SK-N-SH (cell line): ENCODE measurements around the gene NTM. TPM values are rescaled to one million over a fixed set of nuclear protein-coding genes. Genes with fewer than 3 reads are reported as not detected.

Experiments
- CTCF ChIA-PET: fragments of 300-600, 350-600 bp; formaldehyde crosslinking; extraction: SDS; loops from one replicate; lab custom pipeline; 2021; lab: Yijun Ruan, JAX
- POLR2A ChIA-PET: fragments of 350-600 bp; sonication (Branson Sonifier 250); formaldehyde crosslinking; extraction: SDS; loops from one replicate; lab custom pipeline; 2020; ENCODE audit warnings: antibody characterized with exemption, inconsistent platforms; lab: Yijun Ruan, JAX
- DNase-seq: peaks from one replicate; pipeline ENCODE4 v3.0.0; 2012
- H2AFZ ChIP-seq: fragments of 200-600 bp; sonication (generic); 2 replicates; pipeline ENCODE4 v1.8.1; 2016; ENCODE audit warnings: antibody characterized with exemption, mild to moderate bottlenecking, low read depth
- H3F3A ChIP-seq: fragments of 200-600 bp; sonication (generic); replicated peaks from 2 replicates; pipeline ENCODE3; 2016; ENCODE audit warnings: antibody characterized with exemption, mild to moderate bottlenecking; ENCODE audit not compliant: insufficient read depth
- H3K27ac ChIP-seq, 2 experiments: fragments of 200-500 bp in 1 of 2; fragments of 200-600 bp in 1 of 2; sonication (Bioruptor generic) in 1 of 2; sonication (generic), shearing (Covaris generic) in 1 of 2; 2 replicates each; pipeline versions ENCODE4 v1.5.1 to v1.6.1; 2014 to 2016; ENCODE audit warnings: low read depth in 2 of 2, inconsistent platforms in 1 of 2, low read length in 1 of 2, mild to moderate bottlenecking in 1 of 2, mixed read lengths in 1 of 2
- H3K27me3 ChIP-seq: fragments of 200-600 bp; sonication (generic), shearing (Covaris generic); 2 replicates; pipeline ENCODE4 v1.6.1; 2016; ENCODE audit warnings: mixed run types; ENCODE audit not compliant: insufficient read depth
- H3K36me3 ChIP-seq, 2 experiments: fragments of 200-500 bp in 1 of 2; fragments of 200-600 bp in 1 of 2; sonication (Bioruptor generic) in 1 of 2; sonication (generic) in 1 of 2; replicated peaks in 1 of 2; 2 replicates each; pipeline versions ENCODE3 to v1.5.1; 2014 to 2016; ENCODE audit warnings: low read length in 1 of 2, mild to moderate bottlenecking in 1 of 2; ENCODE audit not compliant: insufficient read depth in 2 of 2, control insufficient read depth in 1 of 2
- H3K4me1 ChIP-seq, 2 experiments: fragments of 200-500 bp in 1 of 2; fragments of 200-600 bp in 1 of 2; sonication (Bioruptor generic) in 1 of 2; sonication (generic), shearing (Covaris generic) in 1 of 2; 2 replicates each; pipeline versions ENCODE4 v1.5.1 to v1.6.1; 2014 to 2016; ENCODE audit warnings: low read depth in 1 of 2, low read length in 1 of 2, mixed run types in 1 of 2; ENCODE audit not compliant: insufficient read depth in 2 of 2, control insufficient read depth in 1 of 2
- H3K4me2 ChIP-seq: fragments of 200-600 bp; sonication (generic), shearing (Covaris generic); 2 replicates; pipeline ENCODE4 v1.6.1; 2017; ENCODE audit warnings: mixed run types
- H3K4me3 ChIP-seq, 2 experiments: fragments of 200-500 bp in 1 of 2; fragments of 200-600 bp in 1 of 2; sonication (Bioruptor generic) in 1 of 2; sonication (generic), shearing (Covaris generic) in 1 of 2; 2 replicates each; pipeline versions ENCODE4 v1.5.1 to v1.8.1; 2014 to 2016; ENCODE audit warnings: low read depth in 2 of 2, inconsistent platforms in 1 of 2, low read length in 1 of 2, mild to moderate bottlenecking in 1 of 2, mixed read lengths in 1 of 2, moderate library complexity in 1 of 2
- H3K79me2 ChIP-seq: fragments of 200-600 bp; sonication (generic); 2 replicates; pipeline ENCODE4 v1.8.1; 2017; ENCODE audit warnings: mild to moderate bottlenecking; ENCODE audit not compliant: insufficient read depth
- H3K9ac ChIP-seq: fragments of 200-600 bp; sonication (generic); 2 replicates; pipeline ENCODE4 v1.6.1; 2017; ENCODE audit warnings: mixed run types
- H3K9me2 ChIP-seq: fragments of 200-600 bp; sonication (generic); 2 replicates; pipeline ENCODE4 v1.6.1; 2017; ENCODE audit warnings: mixed run types
- H3K9me3 ChIP-seq: fragments of 200-600 bp; sonication (generic); 2 replicates; pipeline ENCODE4 v1.6.1; 2017; ENCODE audit warnings: mixed run types, mild to moderate bottlenecking, moderate library complexity
- H4K20me1 ChIP-seq: fragments of 200-600 bp; sonication (generic); 2 replicates; pipeline ENCODE4 v1.6.1; 2017; ENCODE audit warnings: mild to moderate bottlenecking, mixed run types; ENCODE audit not compliant: insufficient read depth
- GATA2 ChIP-seq: sonication (generic); formaldehyde crosslinking; IDR thresholded peaks from 2 replicates; pipeline ENCODE4 v1.5.0; 2020; ENCODE audit warnings: mild to moderate bottlenecking, missing genetic modification reagents
- MXI1 ChIP-seq: IDR thresholded peaks from 2 replicates; pipeline ENCODE4 v1.6.1; 2012; ENCODE audit warnings: mild to moderate bottlenecking, low read depth, low read length, improper control_type of control experiment
- RAD21 ChIP-seq: IDR thresholded peaks from 2 replicates; pipeline ENCODE4 v1.6.1; 2012; ENCODE audit warnings: mild to moderate bottlenecking, low read length
- RCOR1 ChIP-seq: fragments of 150-350 bp; IDR thresholded peaks from 2 replicates; pipeline ENCODE4 v1.6.1; 2017; ENCODE audit warnings: antibody characterized with exemption, low read length
- REST ChIP-seq: IDR thresholded peaks from 2 replicates; pipeline ENCODE4 v1.6.1; 2012; ENCODE audit warnings: mild to moderate bottlenecking, low read depth, low read length, moderate library complexity
- YY1 ChIP-seq: IDR thresholded peaks from 2 replicates; pipeline ENCODE4 v1.4.0; 2012; ENCODE audit warnings: low read depth, mild to moderate bottlenecking
- WGBS: methylation state at CpG from one replicate; pipeline ENCODE4 v1.1.6; 2017; ENCODE audit warnings: low lambda C conversion rate; 5-methylcytosine and 5-hydroxymethylcytosine counted together
- polyA plus RNA-seq, 3 experiments: library from polyadenylated mRNA; depleted of rRNA; stranded (reverse); fragments of >200 nt; gene quantifications; 2 replicates each; pipeline ENCODE4 v1.2.3, GENCODE V29; 2012

The NTM gene
- polyA plus RNA-seq, 1 of the 3 experiments (the other 2 are of a cell fraction), result 20.0 TPM

GRCh38 chr11:132035766-132036165 lies 665.4 kb downstream of the NTM start:
- H3K4me1 ChIP-seq, result peaks cover 0 to 32% of the 10 kb centered on the region in 2 experiments; a peak in 3 of 4 replicates
- H2AFZ ChIP-seq, result no peak overlapping the region
- no peak overlapping the region for H3K4me2 ChIP-seq
- WGBS, result 92% methylated on average over 4 of the region's 4 CpGs
- DNase-seq, result peak; percentile 11
- no peaks in the 10 kb centered on the region for H3K9me2 ChIP-seq
- no peaks in the 10 kb centered on the region for H3K36me3 ChIP-seq
- no peak overlapping the region for H3K27ac ChIP-seq
- peaks cover 20% of the 10 kb centered on the region for H3F3A ChIP-seq
- CTCF ChIA-PET, result interaction anchor here (0.9 to 1.9 kb wide), 3 partner anchors 12 to 288 kb away, joined by 3 to 6 read pairs (median 4); no protein-coding TSS in a partner anchor
- H3K9ac ChIP-seq, result no peak overlapping the region
- no peaks in the 10 kb centered on the region for H3K9me3 ChIP-seq
- peaks cover 3% of the 10 kb centered on the region; the same call in 1 of the 2 replicates for H3K79me2 ChIP-seq
- POLR2A ChIA-PET, result no interaction called here
- TF ChIP-seq YY1 (no peak), RAD21 (no peak), RCOR1 (0 out of 2 replicates have a peak, but pooled peaks have one; percentile 23), REST (no peak), MXI1 (no peak), GATA2 (CRISPR knock-in tag) (peak; percentile 69)
- H3K4me3 ChIP-seq, result no peak overlapping the region
- H3K27me3 ChIP-seq, result no peaks in the 10 kb centered on the region
- no peaks in the 10 kb centered on the region for H4K20me1 ChIP-seq

GRCh38 chr11:132036220-132036619 lies 665.8 kb downstream of the NTM start:
- Histone ChIP-seq H3K27ac (no peak overlapping the region), H3K9ac (no peak overlapping the region), H3K4me1 (peaks cover 0 to 32% of the 10 kb centered on the region in 2 experiments; a peak in 3 of 4 replicates), H3K4me2 (no peak overlapping the region), H2AFZ (no peak overlapping the region), H3K9me2 (no peaks in the 10 kb centered on the region), H3K4me3 (no peak overlapping the region), H4K20me1 (no peaks in the 10 kb centered on the region), H3K79me2 (peaks cover 3% of the 10 kb centered on the region; the same call in 1 of the 2 replicates), H3K27me3 (no peaks in the 10 kb centered on the region), H3F3A (peaks cover 20% of the 10 kb centered on the region), H3K9me3 (no peaks in the 10 kb centered on the region), H3K36me3 (no peaks in the 10 kb centered on the region)
- 90% methylated on average over 2 of the region's 2 CpGs for WGBS
- CTCF ChIA-PET, result interaction anchor here (0.9 to 1.9 kb wide), 2 partner anchors 12 to 288 kb away, joined by 3 to 6 read pairs; no protein-coding TSS in a partner anchor
- DNase-seq, result no peak
- TF ChIP-seq YY1, result no peak
- 0 out of 2 replicates have a peak, but pooled peaks have one; percentile 3 for TF ChIP-seq GATA2 (CRISPR knock-in tag)
- POLR2A ChIA-PET, result no interaction called here
